ENCODE data around the gene CHL1.

DNA sequence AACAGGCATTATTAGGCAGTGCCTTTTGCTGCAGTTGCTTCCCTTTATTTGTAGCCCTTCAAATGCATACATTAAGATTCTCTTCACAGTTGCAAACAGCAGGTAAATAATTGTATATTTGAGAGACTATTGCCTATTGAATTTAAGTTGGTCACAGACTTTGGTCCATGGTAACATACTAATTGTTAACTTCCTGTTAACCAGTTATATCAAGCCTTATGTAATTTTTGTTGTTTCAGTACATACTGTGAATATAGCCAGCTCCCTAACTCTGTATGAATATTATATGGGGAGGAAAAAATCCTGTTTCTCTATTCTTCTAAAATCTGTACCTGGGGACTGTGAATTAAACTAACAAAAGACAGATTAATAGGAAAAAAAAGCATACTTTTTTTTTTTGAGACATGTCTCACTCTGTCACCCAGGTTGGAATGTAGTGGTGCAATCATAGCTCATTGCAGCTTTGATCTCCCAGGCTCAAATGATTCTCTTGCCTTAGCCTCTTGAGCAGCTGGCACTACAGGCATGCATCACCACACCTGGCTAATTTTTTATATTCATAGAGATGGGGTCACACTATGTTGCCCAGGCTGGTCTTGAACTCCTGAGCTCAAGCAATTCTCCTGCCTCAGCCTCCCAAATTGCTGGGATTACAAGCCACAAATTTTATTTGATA, 53.2 kb downstream of the CHL1 start:
- TF ChIP-seq, protein P1, sequence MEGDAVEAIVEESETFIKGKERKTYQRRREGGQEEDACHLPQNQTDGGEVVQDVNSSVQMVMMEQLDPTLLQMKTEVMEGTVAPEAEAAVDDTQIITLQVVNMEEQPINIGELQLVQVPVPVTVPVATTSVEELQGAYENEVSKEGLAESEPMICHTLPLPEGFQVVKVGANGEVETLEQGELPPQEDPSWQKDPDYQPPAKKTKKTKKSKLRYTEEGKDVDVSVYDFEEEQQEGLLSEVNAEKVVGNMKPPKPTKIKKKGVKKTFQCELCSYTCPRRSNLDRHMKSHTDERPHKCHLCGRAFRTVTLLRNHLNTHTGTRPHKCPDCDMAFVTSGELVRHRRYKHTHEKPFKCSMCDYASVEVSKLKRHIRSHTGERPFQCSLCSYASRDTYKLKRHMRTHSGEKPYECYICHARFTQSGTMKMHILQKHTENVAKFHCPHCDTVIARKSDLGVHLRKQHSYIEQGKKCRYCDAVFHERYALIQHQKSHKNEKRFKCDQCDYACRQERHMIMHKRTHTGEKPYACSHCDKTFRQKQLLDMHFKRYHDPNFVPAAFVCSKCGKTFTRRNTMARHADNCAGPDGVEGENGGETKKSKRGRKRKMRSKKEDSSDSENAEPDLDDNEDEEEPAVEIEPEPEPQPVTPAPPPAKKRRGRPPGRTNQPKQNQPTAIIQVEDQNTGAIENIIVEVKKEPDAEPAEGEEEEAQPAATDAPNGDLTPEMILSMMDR (conservative IDR thresholded peaks at IDR 0.05) = no peak
- TF ChIP-seq EZH2 (IDR thresholded peaks at IDR 0.05; ENCODE audit: low read depth) = no peak
